ENCODE results near the gene KCNK5.

Gene KCNK5

GRCh38 chr6:39239527-39240154, 10.4 kb upstream of the KCNK5 start:
- DNase-seq, result no peak

- no peak for DNase-seq
These were observed 7.5 kb upstream of the KCNK5 start for GRCh38 chr6:39236742-39237141.

GRCh38 chr6:39233333-39233732, 4.1 kb upstream of the KCNK5 start:
- DNase-seq, result no peak

- DNase-seq, result no peak
These were observed 2.4 kb upstream of the KCNK5 start for GRCh38 chr6:39231521-39232243.

GRCh38 chr6:39230654-39231035, 1.4 kb upstream of the KCNK5 start:
- no peak for DNase-seq

GRCh38 chr6:39228111-39228971, 934 bp downstream of the KCNK5 start:
- DNase-seq, result no peak

- DNase-seq, result no peak
These were observed 1.8 kb downstream of the KCNK5 start for GRCh38 chr6:39227476-39227875.

GRCh38 chr6:39226639-39227329, 2.5 kb downstream of the KCNK5 start:
- DNase-seq, result no peak

GRCh38 chr6:39225946-39226437, 3.3 kb downstream of the KCNK5 start:
- peak; percentile 48 for DNase-seq

GRCh38 chr6:39225543-39225942, 3.7 kb downstream of the KCNK5 start:
- no peak for DNase-seq

GRCh38 chr6:39224523-39225182, 4.6 kb downstream of the KCNK5 start:
- DNase-seq, result no peak

GRCh38 chr6:39224011-39224410, 5.3 kb downstream of the KCNK5 start:
- DNase-seq, result no peak

- DNase-seq, result no peak
These were observed 5.7 kb downstream of the KCNK5 start for GRCh38 chr6:39223555-39223954.

- DNase-seq, result no peak
These were observed 6.2 kb downstream of the KCNK5 start for GRCh38 chr6:39223061-39223460.

- no peak for DNase-seq
These were observed 7.3 kb downstream of the KCNK5 start for GRCh38 chr6:39221779-39222641.

- no peak for DNase-seq
These were observed 8.2 kb downstream of the KCNK5 start for GRCh38 chr6:39221115-39221514.

- no peak for DNase-seq
These were observed 10.3 kb downstream of the KCNK5 start for GRCh38 chr6:39218868-39219567.

- DNase-seq, result no peak
These were observed 12.0 kb downstream of the KCNK5 start for GRCh38 chr6:39217177-39217864.

GRCh38 chr6:39215640-39216158, 13.6 kb downstream of the KCNK5 start:
- DNase-seq, result no peak

Data from CD4-positive, alpha-beta T cell treated with Interleukin-15 for 1 hour (primary cell).